ENCODE measurements around the gene CTSZ. TPM values are rescaled to one million over a fixed set of nuclear protein-coding genes. Genes with fewer than 3 reads are reported as not detected.

The CTSZ gene
- polyA plus RNA-seq, 5 donors: 88.8 to 112 (median 111) TPM

DNA sequence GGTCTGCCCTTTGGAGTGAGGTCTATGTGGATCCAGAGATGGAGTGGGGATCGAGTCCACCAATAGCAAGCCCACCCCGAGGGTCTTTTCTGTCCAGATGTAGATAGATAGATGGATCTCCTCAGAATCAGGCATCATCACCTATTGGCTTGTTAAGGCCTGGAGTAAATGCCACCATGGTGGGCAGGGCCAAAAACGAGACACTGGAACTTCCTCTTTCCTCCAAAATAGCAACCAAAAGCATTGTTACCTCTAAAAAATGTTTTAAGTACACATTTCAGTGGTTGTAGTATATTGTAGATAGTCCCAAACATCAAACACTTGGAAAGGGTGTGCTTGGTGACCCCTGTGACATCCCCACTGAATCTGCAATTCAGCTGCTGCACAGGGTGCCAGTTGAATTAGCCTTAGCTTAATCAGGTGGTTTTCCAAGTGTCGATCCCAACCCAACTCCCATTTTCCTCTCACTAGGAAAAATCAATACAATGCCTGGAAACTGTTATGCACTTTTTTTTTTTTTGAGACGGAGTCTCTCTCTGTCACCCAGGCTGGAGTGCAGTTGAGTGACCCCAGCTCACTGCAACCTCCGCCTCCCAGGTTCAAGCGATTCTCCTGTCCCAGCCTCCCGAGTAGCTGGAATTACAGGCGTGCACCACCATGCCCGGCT is 61.0 kb downstream of the CTSZ start:
- DNase-seq: no peak

Other genes starting within 250 kb of the CTSZ start
- under 1 TPM; 0.55 to 0.89 (median 0.82) TPM for gene GNAS-AS1, start 156.4 kb downstream of the CTSZ start, polyA plus RNA-seq (ENCODE audit: insufficient read depth in 1 of 5, insufficient read length in 5 of 5, low replicate concordance in 1 of 5)
- gene GNAS, start 154.5 kb downstream of the CTSZ start, polyA plus RNA-seq (ENCODE audit: insufficient read depth in 1 of 5, insufficient read length in 5 of 5, low replicate concordance in 1 of 5): 1,000 to 10,000 TPM; 1,613 to 2,188 (median 1,845) TPM
- 100 to 1,000 TPM; 102 to 120 (median 109) TPM for gene NELFCD, start 26.0 kb downstream of the CTSZ start, polyA plus RNA-seq (ENCODE audit: insufficient read depth in 1 of 5, insufficient read length in 5 of 5, low replicate concordance in 1 of 5)
- gene TUBB1, start 12.2 kb upstream of the CTSZ start, polyA plus RNA-seq (ENCODE audit: insufficient read depth in 1 of 5, insufficient read length in 5 of 5, low replicate concordance in 1 of 5): 1 to 10 TPM; 3.1 to 5.7 (median 4.4) TPM
- 100 to 1,000 TPM; 156 to 213 (median 203) TPM for gene ATP5F1E, start 25.1 kb upstream of the CTSZ start, polyA plus RNA-seq (ENCODE audit: insufficient read depth in 1 of 5, insufficient read length in 5 of 5, low replicate concordance in 1 of 5)
- 10 to 100 TPM; 46.3 to 66.9 (median 55.5) TPM for gene PRELID3B, start 35.5 kb upstream of the CTSZ start, polyA plus RNA-seq (ENCODE audit: insufficient read depth in 1 of 5, insufficient read length in 5 of 5, low replicate concordance in 1 of 5)
- under 1 TPM; 0.13 to 0.15 (median 0.15) TPM for gene ZNF831, start 156.6 kb upstream of the CTSZ start, polyA plus RNA-seq (ENCODE audit: insufficient read depth in 1 of 5, insufficient read length in 5 of 5, low replicate concordance in 1 of 5)